Liver (tissue), 3 donors: ENCODE measurements around the gene LGR6.

Source experiments
- CTCF ChIP-seq: fragments of 150-350 bp; IDR thresholded peaks from 2 replicates; pipeline ENCODE4 v1.5.1; 2017; ENCODE audit warnings: improper control_type of control experiment, low read depth, low read length; ENCODE audit not compliant: missing input control
- FOXA2 ChIP-seq: IDR thresholded peaks from 2 replicates; pipeline ENCODE4 v1.6.1; 2016; ENCODE audit warnings: antibody characterized with exemption
- GABPA ChIP-seq, 2 donors: IDR thresholded peaks in 1 of 2; conservative IDR thresholded peaks in 1 of 2; 2 replicates each; pipeline ENCODE4 v1.6.1; 2016; ENCODE audit warnings: antibody characterized with exemption in 2 of 2, mild to moderate bottlenecking in 1 of 2, moderate library complexity in 1 of 2
- JUND ChIP-seq, 2 donors: IDR thresholded peaks; 2 replicates each; pipeline ENCODE4 v1.6.1; 2016; ENCODE audit warnings: antibody characterized with exemption in 2 of 2
- NR2F2 ChIP-seq: IDR thresholded peaks from 2 replicates; pipeline ENCODE4 v1.6.1; 2016; ENCODE audit warnings: antibody characterized with exemption
- RAD21 ChIP-seq, 2 donors: IDR thresholded peaks; 2 replicates each; pipeline ENCODE4 v1.6.1; 2016; ENCODE audit warnings: antibody characterized with exemption in 2 of 2, mild to moderate bottlenecking in 2 of 2
- TAF1 ChIP-seq: conservative IDR thresholded peaks from 2 replicates; pipeline ENCODE4 v1.6.1; 2016; ENCODE audit warnings: antibody characterized with exemption, mild to moderate bottlenecking
- TF ChIP-seq, protein P1 (sequence below): IDR thresholded peaks from 2 replicates; pipeline ENCODE4 v1.6.1; 2016; ENCODE audit warnings: antibody characterized with exemption, mild to moderate bottlenecking
- donor health status: healthy.
- donor health status: healthy.

- TF ChIP-seq CTCF (no peak), JUND (IDR thresholded peaks at IDR 0.05) (no peak), NR2F2 (no peak), RAD21 (IDR thresholded peaks at IDR 0.05) (no peak), GABPA (IDR thresholded peaks at IDR 0.05 in 1 of 2, conservative IDR thresholded peaks at IDR 0.05 in 1 of 2) (no peak), TAF1 (no peak), FOXA2 (no peak)
- TF ChIP-seq, protein P1, sequence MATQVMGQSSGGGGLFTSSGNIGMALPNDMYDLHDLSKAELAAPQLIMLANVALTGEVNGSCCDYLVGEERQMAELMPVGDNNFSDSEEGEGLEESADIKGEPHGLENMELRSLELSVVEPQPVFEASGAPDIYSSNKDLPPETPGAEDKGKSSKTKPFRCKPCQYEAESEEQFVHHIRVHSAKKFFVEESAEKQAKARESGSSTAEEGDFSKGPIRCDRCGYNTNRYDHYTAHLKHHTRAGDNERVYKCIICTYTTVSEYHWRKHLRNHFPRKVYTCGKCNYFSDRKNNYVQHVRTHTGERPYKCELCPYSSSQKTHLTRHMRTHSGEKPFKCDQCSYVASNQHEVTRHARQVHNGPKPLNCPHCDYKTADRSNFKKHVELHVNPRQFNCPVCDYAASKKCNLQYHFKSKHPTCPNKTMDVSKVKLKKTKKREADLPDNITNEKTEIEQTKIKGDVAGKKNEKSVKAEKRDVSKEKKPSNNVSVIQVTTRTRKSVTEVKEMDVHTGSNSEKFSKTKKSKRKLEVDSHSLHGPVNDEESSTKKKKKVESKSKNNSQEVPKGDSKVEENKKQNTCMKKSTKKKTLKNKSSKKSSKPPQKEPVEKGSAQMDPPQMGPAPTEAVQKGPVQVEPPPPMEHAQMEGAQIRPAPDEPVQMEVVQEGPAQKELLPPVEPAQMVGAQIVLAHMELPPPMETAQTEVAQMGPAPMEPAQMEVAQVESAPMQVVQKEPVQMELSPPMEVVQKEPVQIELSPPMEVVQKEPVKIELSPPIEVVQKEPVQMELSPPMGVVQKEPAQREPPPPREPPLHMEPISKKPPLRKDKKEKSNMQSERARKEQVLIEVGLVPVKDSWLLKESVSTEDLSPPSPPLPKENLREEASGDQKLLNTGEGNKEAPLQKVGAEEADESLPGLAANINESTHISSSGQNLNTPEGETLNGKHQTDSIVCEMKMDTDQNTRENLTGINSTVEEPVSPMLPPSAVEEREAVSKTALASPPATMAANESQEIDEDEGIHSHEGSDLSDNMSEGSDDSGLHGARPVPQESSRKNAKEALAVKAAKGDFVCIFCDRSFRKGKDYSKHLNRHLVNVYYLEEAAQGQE = no peak
These were observed 70.7 kb downstream of the LGR6 start for GRCh38 chr1:202264300-202264699.
